ENCODE measurements around the gene ASCL5.

Gene ASCL5

GRCh38 chr1:201111156-201111555 lies 15.8 kb downstream of the ASCL5 start:
- no peak for DNase-seq (ENCODE audit: low read depth, low spot score)

- DNase-seq (ENCODE audit: low read depth, low spot score) = no peak
Observed at GRCh38 chr1:201110616-201111015, 16.4 kb downstream of the ASCL5 start.

GRCh38 chr1:201110138-201110537 lies 16.8 kb downstream of the ASCL5 start:
- no peak for DNase-seq (ENCODE audit: low read depth, low spot score)

- DNase-seq (ENCODE audit: low read depth, low spot score) = no peak
Observed at GRCh38 chr1:201109651-201110050, 17.3 kb downstream of the ASCL5 start.

GRCh38 chr1:201108614-201109013 lies 18.4 kb downstream of the ASCL5 start:
- DNase-seq (ENCODE audit: low read depth, low spot score) = no peak

GRCh38 chr1:201105688-201106087 lies 21.3 kb downstream of the ASCL5 start:
- no peak for DNase-seq (ENCODE audit: low read depth, low spot score)

GRCh38 chr1:201104141-201104540 lies 22.8 kb downstream of the ASCL5 start:
- no peak for DNase-seq (ENCODE audit: low read depth, low spot score)

GRCh38 chr1:201103666-201104065 lies 23.3 kb downstream of the ASCL5 start:
- no peak for DNase-seq (ENCODE audit: low read depth, low spot score)

- DNase-seq (ENCODE audit: low read depth, low spot score) = no peak
Observed at GRCh38 chr1:201100169-201100930, 26.6 kb downstream of the ASCL5 start.

- no peak for DNase-seq (ENCODE audit: low read depth, low spot score)
Observed at GRCh38 chr1:201098992-201099677, 27.8 kb downstream of the ASCL5 start.

GRCh38 chr1:201096977-201097856 lies 29.8 kb downstream of the ASCL5 start:
- DNase-seq (ENCODE audit: low read depth, low spot score) = no peak

GRCh38 chr1:201096041-201096461 lies 30.9 kb downstream of the ASCL5 start:
- DNase-seq (ENCODE audit: low read depth, low spot score) = no peak

GRCh38 chr1:201095581-201095980 lies 31.4 kb downstream of the ASCL5 start:
- DNase-seq (ENCODE audit: low read depth, low spot score) = no peak

GRCh38 chr1:201094832-201095231 lies 32.2 kb downstream of the ASCL5 start:
- no peak for DNase-seq (ENCODE audit: low read depth, low spot score)

GRCh38 chr1:201093962-201094361 lies 33.0 kb downstream of the ASCL5 start:
- no peak for DNase-seq (ENCODE audit: low read depth, low spot score)

GRCh38 chr1:201093561-201093960 lies 33.4 kb downstream of the ASCL5 start:
- DNase-seq (ENCODE audit: low read depth, low spot score) = no peak

- DNase-seq (ENCODE audit: low read depth, low spot score) = no peak
Observed at GRCh38 chr1:201092738-201093137, 34.2 kb downstream of the ASCL5 start.

- no peak for DNase-seq (ENCODE audit: low read depth, low spot score)
Observed at GRCh38 chr1:201091256-201091655, 35.7 kb downstream of the ASCL5 start.

GRCh38 chr1:201090541-201090940 lies 36.4 kb downstream of the ASCL5 start:
- no peak for DNase-seq (ENCODE audit: low read depth, low spot score)

GRCh38 chr1:201089596-201089995 lies 37.4 kb downstream of the ASCL5 start:
- no peak for DNase-seq (ENCODE audit: low read depth, low spot score)

GRCh38 chr1:201088901-201089525 lies 38.0 kb downstream of the ASCL5 start:
- DNase-seq (ENCODE audit: low read depth, low spot score) = no peak

- no peak for DNase-seq (ENCODE audit: low read depth, low spot score)
Observed at GRCh38 chr1:201088395-201088794, 38.6 kb downstream of the ASCL5 start.
